Sigmoid colon (tissue), 7 donors: Measurements from ENCODE around the gene DNAJB13. TPM values are rescaled to one million over a fixed set of nuclear protein-coding genes. Genes with fewer than 3 reads are reported as not detected.

ENCODE experiments used
- DNase-seq: peaks from one replicate; pipeline ENCODE4 v3.0.0-alpha.2; 2019
- H3K27ac ChIP-seq, 4 donors: fragments of 200-600 bp; sonication (generic); one replicate each; pipeline ENCODE4 v1.5.1; 2016 to 2019; ENCODE audit warnings: mild to moderate bottlenecking in 1 of 4
- H3K27me3 ChIP-seq, 3 donors: fragments of 200-600 bp; sonication (generic); one replicate each; pipeline ENCODE4 v1.5.1; 2019; ENCODE audit warnings: mild to moderate bottlenecking in 1 of 3
- H3K36me3 ChIP-seq, 4 donors: fragments of 200-600 bp; sonication (generic); one replicate each; pipeline ENCODE4 v1.5.1; 2016 to 2019
- H3K4me1 ChIP-seq, 4 donors: fragments of 200-600 bp; sonication (generic); one replicate each; pipeline ENCODE4 v1.5.1; 2017 to 2019
- H3K4me3 ChIP-seq, 4 donors: fragments of 200-600 bp; sonication (generic); one replicate each; pipeline ENCODE4 v1.5.1; 2017 to 2019; ENCODE audit warnings: mild to moderate bottlenecking in 2 of 4, moderate library complexity in 1 of 4
- H3K9me3 ChIP-seq, 4 donors: fragments of 200-600 bp in 3 of 4; sonication (generic) in 3 of 4; one replicate each; pipeline versions ENCODE4 v1.5.1 to v1.6.1; 2013 to 2019
- EP300 ChIP-seq, 4 donors: sonication (generic); formaldehyde crosslinking; IDR thresholded peaks; one replicate each; pipeline ENCODE4 v1.6.1; 2017; ENCODE audit warnings: antibody characterized with exemption in 4 of 4
- POLR2A ChIP-seq, 2 donors: fragments of 450-650 bp; IDR thresholded peaks; one replicate each; pipeline ENCODE4 v1.6.1; 2016; ENCODE audit warnings: antibody characterized with exemption in 2 of 2, mild to moderate bottlenecking in 2 of 2, moderate library complexity in 2 of 2
- POLR2AphosphoS5 ChIP-seq, 4 donors: sonication (generic); formaldehyde crosslinking; IDR thresholded peaks; one replicate each; pipeline ENCODE4 v1.6.1; 2017; ENCODE audit warnings: antibody characterized with exemption in 4 of 4
- WGBS, 2 donors: extraction: QIAGEN DNeasy Blood & Tissue Kit; methylation state at CpG; one replicate each; pipeline ENCODE4 v1.1.7; 2013; 5-methylcytosine and 5-hydroxymethylcytosine counted together
- intact Hi-C: fragments of 100-400 bp; cut with DNase I; formaldehyde crosslinking; loops from one replicate; pipeline ENCODE4 v1.15.1; 2023
- polyA plus RNA-seq, 3 donors: library from polyadenylated mRNA; stranded (reverse); fragments of 200-250 nt; gene quantifications; one replicate each; pipeline ENCODE4 v1.2.3, GENCODE V29; 2013
- total RNA-seq, 4 donors: library from RNA; depleted of rRNA; stranded (reverse); fragments of >200 nt; gene quantifications; one replicate each; pipeline ENCODE4 v1.1.0, GENCODE V29; 2016
- TF ChIP-seq, protein P1 (sequence below), 4 experiments: fragments of 450-650 bp in 3 of 4; fragments of 200-600 bp in 1 of 4; IDR thresholded peaks; one replicate each; pipeline ENCODE4 v1.5.1; 2016 to 2019; ENCODE audit warnings: antibody characterized with exemption in 4 of 4, mild to moderate bottlenecking in 3 of 4, moderate library complexity in 2 of 4
- donor health status: healthy with polysubstance abuse.
- donor health status: Bipolar disorder and iron deficiency.
- donor health status: healthy.

DNAJB13 gene
- total and polyA plus RNA-seq, 7 donors = 0.27 TPM; not detected in 6

DNA sequence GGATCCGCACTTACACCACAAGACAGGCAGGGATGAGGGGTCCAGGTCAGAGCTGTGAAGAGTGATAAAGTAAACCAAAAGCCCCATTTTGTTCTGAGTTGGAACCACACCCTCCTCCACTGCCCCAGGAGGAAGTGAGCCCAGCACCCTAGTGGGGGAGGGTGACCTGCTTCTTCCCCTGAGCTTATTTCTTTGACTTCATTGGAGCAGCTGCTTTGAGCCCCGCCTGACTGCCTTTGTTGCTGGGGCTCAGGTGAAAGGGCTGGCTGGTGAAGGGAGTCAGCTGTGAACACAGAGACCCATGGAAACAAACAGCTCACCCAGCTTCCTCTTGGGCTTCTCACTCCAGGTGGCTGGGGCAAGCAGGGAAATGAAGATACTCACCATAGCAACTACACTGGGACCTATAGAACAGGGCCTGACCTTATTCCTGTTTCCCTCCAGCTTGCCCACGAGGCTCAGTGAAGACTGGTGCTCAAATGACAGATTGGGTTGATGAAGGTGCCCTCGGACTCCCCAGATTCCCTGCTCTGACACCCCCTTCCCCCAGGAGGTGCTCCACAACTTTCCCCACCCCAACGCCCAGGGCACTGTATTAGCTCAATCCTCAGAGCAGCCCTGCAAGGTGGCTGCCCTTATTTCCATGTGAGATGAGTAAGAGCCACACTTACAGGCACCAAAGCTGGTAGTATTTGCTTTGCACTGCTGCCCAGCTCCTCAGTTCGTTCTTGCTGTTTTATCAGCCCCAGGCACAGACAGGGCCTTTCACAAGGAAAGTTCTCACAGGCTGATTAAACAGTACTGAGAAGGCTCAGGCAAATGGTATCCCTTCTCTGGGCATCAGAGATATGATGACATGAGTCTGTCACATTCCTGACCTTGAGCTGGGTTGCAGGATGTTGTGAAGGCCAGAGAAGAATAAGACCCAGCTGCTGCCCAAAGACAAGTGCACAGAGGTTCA is 29.5 kb downstream of the DNAJB13 start:
- peak; percentile 63 for DNase-seq
- intact Hi-C loops = loop anchor here (5.0 kb wide), 1 partner anchor 192 kb away; the partner anchor contains the start of genes C2CD3 and PPME1
- Histone ChIP-seq H3K36me3 (peaks cover 0 to 32% (median 8%) of the 10 kb centered on the region in 4 donors), H3K9me3 (no peaks in the 10 kb centered on the region), H3K4me1 (peaks cover 0 to 19% (median 14%) of the 10 kb centered on the region in 4 donors), H3K27ac (peak overlapping the region in 2 of 4 donors; percentile 44 to 90), H3K4me3 (peak overlapping the region in 1 of 4 donors; percentile 65), H3K27me3 (no peaks in the 10 kb centered on the region)
- TF ChIP-seq, protein P1, sequence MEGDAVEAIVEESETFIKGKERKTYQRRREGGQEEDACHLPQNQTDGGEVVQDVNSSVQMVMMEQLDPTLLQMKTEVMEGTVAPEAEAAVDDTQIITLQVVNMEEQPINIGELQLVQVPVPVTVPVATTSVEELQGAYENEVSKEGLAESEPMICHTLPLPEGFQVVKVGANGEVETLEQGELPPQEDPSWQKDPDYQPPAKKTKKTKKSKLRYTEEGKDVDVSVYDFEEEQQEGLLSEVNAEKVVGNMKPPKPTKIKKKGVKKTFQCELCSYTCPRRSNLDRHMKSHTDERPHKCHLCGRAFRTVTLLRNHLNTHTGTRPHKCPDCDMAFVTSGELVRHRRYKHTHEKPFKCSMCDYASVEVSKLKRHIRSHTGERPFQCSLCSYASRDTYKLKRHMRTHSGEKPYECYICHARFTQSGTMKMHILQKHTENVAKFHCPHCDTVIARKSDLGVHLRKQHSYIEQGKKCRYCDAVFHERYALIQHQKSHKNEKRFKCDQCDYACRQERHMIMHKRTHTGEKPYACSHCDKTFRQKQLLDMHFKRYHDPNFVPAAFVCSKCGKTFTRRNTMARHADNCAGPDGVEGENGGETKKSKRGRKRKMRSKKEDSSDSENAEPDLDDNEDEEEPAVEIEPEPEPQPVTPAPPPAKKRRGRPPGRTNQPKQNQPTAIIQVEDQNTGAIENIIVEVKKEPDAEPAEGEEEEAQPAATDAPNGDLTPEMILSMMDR (IDR thresholded peaks at IDR 0.05) = no peak
- 18 to 32% methylated on average over 6 of the region's 6 CpGs for WGBS, 2 donors

DNA sequence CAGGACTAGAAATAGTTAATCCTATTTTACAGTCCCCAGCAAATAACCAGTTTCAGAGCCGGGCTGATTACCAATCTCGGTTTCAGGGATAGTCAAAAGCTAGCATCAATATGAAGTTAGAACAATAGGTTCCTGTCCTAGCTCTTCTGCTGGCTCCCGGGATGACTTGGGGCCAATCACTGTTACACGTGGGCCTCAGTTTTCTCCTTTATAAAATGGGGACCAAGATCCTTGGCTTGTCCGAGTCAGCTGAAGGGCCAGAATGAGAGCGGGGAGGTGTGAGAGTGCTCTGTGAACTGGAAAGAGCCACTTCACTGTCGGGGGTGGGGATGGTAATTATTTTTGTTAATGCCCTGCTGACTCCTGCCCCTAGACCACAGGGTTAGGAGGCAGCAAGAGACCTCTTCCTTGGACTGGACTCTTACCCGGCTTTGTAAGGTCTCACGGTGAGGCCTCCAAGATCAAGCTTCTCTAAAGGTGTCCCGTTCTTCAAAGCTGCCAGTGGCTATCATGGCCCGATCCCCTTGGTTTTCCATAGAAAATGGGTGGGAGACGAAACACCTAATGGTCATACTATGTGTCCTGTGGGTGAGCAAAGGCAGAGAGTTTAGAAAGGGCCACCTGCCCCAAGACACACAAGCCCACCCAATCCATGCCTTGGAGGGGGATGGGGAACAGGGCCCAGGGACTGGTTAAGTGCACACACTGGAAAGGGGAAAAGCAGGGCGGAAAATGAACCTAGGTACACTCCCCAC is 30.4 kb downstream of the DNAJB13 start:
- Histone ChIP-seq H3K27me3 (no peaks in the 10 kb centered on the region), H3K27ac (peak overlapping the region; percentile 18 to 95 (median 86)), H3K4me1 (peaks cover 0 to 19% (median 14%) of the 10 kb centered on the region in 4 donors), H3K36me3 (peaks cover 0 to 23% (median 8%) of the 10 kb centered on the region in 4 donors), H3K4me3 (peak overlapping the region in 2 of 4 donors; percentile 65), H3K9me3 (no peaks in the 10 kb centered on the region)
- no peak for TF ChIP-seq EP300 (IDR thresholded peaks at IDR 0.05)
- TF ChIP-seq POLR2AphosphoS5 (IDR thresholded peaks at IDR 0.05) = no peak
- no peak for TF ChIP-seq POLR2A (IDR thresholded peaks at IDR 0.05)
- TF ChIP-seq, protein P1 (IDR thresholded peaks at IDR 0.05) = no peak
- peak; percentile 39 for DNase-seq
- 55 to 61% methylated on average over 13 of the region's 13 CpGs for WGBS, 2 donors
- intact Hi-C loops = loop anchor here (5.0 kb wide), 1 partner anchor 191 kb away; the partner anchor contains the start of genes C2CD3 and PPME1

DNA sequence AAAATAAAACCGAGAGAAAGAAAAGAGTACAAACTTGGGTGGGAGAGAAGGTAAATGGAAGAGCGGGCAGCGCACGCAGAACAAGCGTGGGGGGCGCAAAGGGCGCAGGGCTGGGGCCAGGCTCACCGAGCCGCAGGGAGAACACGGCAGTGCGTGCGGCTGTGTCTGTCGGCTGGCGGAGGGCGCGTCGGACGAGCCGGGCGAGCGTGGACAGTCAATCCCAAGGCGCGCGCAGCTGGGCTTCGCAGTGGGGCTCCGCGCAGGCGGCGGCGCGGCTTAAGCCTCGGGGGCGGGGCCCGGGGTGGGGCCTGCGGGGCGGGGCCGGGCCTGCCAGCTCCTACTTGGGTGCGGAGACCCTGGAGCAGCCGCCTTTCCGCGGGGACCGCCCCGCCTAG is 31.8 kb downstream of the DNAJB13 start, which contains the start of gene UCP2:
TSS of gene UCP2 (minus strand) at position 249 of the 395 bp plus-strand sequence. CDS start 4,465 bp downstream, outside the sequence.
- no peaks in the 10 kb centered on the region for H3K27me3 ChIP-seq
- H3K9me3 ChIP-seq = no peaks in the 10 kb centered on the region
- WGBS, 2 donors = 1% methylated on average over 43 of the region's 43 CpGs
- peaks cover 0 to 9% (median 4%) of the 10 kb centered on the region in 4 donors for H3K36me3 ChIP-seq
- peak within 1 kb of the TSS; percentile 82 to 95 (median 90) for H3K27ac ChIP-seq
- H3K4me3 ChIP-seq = peak within 1 kb of the TSS; percentile 44 to 65 (median 57)
- intact Hi-C loops = loop anchor here (2.0 to 5.0 kb wide), 2 partner anchors 36 to 190 kb away; partner anchors contain the start of genes C2CD3 and PPME1
- H3K4me1 ChIP-seq = peaks cover 0 to 19% (median 14%) of the 10 kb centered on the region in 4 donors
- peak in 1 of 4 donors; percentile 74 for TF ChIP-seq POLR2AphosphoS5 (IDR thresholded peaks at IDR 0.05)
- TF ChIP-seq POLR2A (IDR thresholded peaks at IDR 0.05) = no peak
- DNase-seq = peak; percentile 92

DNA sequence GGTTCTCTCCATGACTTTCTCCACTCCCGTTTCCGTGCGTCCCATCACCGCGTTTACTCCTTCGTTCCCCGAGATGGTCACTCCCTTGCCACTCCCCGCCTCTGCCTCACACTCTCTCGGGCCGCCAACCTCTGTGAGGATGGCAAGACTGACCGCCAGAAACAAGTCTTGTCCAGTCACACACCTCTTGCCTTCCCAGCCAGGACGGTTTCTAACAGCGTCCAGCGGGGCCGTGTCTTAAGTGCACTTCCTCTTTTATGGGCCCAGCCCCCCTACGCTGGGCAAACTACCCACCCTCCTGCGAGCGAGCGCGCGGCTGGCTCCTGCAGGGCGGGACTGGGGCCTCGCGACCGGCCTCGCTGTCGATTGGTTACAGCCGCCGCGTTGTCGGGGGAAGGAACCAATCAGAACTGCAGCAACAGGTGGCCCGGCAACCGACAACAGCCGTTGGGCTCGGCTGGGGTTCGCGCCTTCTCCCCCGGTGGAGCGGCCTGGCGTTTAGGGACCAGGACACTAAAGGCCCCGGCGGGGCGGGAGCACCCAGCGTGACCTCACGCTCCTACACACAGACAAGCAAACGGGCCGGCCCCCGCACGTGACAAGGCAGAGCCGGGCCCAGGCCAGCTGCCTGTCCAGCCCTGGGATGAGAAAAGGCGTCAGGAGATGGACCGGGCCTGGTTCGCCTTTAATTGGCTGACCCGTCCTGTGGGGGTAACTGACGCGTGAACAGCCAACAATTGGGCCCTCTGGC is 32.3 kb downstream of the DNAJB13 start:
- intact Hi-C loops = loop anchor here (2.0 to 5.0 kb wide), 2 partner anchors 36 to 189 kb away; partner anchors contain the start of genes C2CD3 and PPME1
- WGBS, 2 donors = 1% methylated on average over 56 of the region's 56 CpGs
- H3K4me1 ChIP-seq = peaks cover 0 to 19% (median 14%) of the 10 kb centered on the region in 4 donors
- H3K27me3 ChIP-seq = no peaks in the 10 kb centered on the region
- peak overlapping the region; percentile 44 to 65 (median 57) for H3K4me3 ChIP-seq
- H3K9me3 ChIP-seq = no peaks in the 10 kb centered on the region
- TF ChIP-seq EP300 (IDR thresholded peaks at IDR 0.05) (peak in 1 of 4 donors; percentile 14), POLR2AphosphoS5 (IDR thresholded peaks at IDR 0.05) (peak; percentile 59 to 78 (median 70)), POLR2A (IDR thresholded peaks at IDR 0.05) (peak; percentile 18 to 42)
- TF ChIP-seq, protein P1 (IDR thresholded peaks at IDR 0.05) = no peak
- peaks cover 0 to 3% (median under 1%) of the 10 kb centered on the region in 4 donors for H3K36me3 ChIP-seq
- peak overlapping the region; percentile 82 to 95 (median 90) for H3K27ac ChIP-seq
- peak; percentile 97 for DNase-seq
